ENCODE data around the gene TLR9.
A peak's percentile ranks its signal among the peaks of the same experiment; 100 is the strongest.

The TLR9 gene

DNA sequence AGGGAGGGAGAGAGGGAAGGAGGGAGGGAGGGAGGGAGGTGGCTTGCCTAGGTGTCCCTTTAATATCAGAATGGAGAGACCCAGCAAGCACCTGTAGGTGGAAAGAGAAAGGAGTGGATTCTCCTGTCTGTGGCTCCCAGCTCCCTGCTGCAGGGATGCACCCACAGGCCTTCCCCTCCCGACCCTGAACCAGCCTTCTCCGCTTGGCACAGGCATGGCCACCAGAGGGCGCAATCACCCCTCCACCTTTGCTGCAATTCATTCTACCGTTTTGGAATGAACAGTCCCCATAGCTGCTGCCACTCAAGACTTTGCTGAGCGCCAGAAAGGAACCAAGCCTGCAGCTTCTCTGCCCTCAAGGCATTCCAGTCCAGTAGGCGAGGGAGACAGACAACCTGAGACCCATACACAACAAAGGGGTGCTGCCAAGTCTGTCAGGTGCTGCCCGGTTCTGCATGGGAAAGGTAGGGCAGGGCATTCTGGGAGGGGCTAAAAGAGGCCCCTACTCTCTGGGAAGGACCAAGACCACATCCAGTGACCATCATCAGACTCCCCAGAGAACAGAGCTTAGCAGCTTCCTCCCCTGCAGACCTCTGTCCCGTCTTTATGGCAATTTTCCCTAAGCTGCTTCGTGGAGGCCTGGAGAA is 4.9 kb downstream of the TLR9 start:
- H3K4me3 ChIP-seq (ENCODE audit: low read depth in 1 of 2, low read length in 2 of 2), result no peak overlapping the region
- H3K4me1 ChIP-seq (ENCODE audit: control insufficient read depth in 1 of 2, insufficient read depth in 2 of 2, low read length in 2 of 2), result peaks cover 9 to 26% of the 10 kb centered on the region in 2 donors
- H3K27me3 ChIP-seq (ENCODE audit: low read depth, low read length), result no peaks in the 10 kb centered on the region
- H3K36me3 ChIP-seq (ENCODE audit: control insufficient read depth in 1 of 2, insufficient read depth in 2 of 2, low read length in 2 of 2), result peaks cover 2 to 3% of the 10 kb centered on the region in 2 donors
- H3K27ac ChIP-seq (ENCODE audit: low read length), result no peak overlapping the region
- H3K9me3 ChIP-seq (ENCODE audit: control insufficient read depth in 1 of 2, low read length in 2 of 2), result no peaks in the 10 kb centered on the region

DNA sequence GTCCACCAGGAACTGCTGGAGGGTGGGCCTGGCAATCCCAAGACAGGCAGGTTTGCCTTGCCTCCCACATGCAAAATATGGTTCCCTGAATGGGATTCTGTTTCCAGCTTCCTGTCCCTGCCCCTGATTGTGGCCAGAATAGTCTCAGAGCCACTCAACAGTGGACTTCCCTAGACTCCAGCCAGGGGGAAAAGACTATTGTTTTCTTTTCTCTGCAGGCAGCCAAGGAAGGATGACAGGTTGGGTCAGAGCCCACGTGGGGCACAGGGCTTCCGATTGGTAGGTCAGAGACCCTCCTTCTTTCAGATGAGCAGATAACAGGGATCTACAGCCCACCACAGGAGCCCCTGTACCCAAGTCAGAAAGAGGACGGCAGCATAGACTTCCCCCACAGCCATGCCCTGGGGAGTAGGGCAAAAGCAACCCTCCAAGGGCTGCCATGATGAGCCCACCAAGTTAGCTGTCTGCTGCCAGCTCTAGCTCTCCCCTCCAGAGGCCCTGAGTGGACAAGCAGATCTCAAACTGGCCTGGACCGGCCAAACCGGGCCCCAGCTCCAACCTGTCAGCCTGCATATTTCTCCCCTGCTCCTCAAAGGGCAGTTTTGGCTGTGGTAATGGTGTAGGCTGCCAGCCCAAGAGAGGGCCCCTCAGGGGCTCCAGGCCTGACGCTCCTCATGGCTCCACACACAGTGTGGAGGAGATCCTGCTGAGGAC is 6.4 kb downstream of the TLR9 start:
- H3K36me3 ChIP-seq (ENCODE audit: control insufficient read depth in 1 of 2, insufficient read depth in 2 of 2, low read length in 2 of 2), result peaks cover 17% of the 10 kb centered on the region in 2 donors
- peaks cover 9 to 26% of the 10 kb centered on the region in 2 donors for H3K4me1 ChIP-seq (ENCODE audit: control insufficient read depth in 1 of 2, insufficient read depth in 2 of 2, low read length in 2 of 2)
- no peaks in the 10 kb centered on the region for H3K9me3 ChIP-seq (ENCODE audit: control insufficient read depth in 1 of 2, low read length in 2 of 2)
- H3K4me3 ChIP-seq (ENCODE audit: low read depth in 1 of 2, low read length in 2 of 2), result no peak overlapping the region
- H3K27me3 ChIP-seq (ENCODE audit: low read depth, low read length), result no peaks in the 10 kb centered on the region
- no peak overlapping the region for H3K27ac ChIP-seq (ENCODE audit: low read length)

DNA sequence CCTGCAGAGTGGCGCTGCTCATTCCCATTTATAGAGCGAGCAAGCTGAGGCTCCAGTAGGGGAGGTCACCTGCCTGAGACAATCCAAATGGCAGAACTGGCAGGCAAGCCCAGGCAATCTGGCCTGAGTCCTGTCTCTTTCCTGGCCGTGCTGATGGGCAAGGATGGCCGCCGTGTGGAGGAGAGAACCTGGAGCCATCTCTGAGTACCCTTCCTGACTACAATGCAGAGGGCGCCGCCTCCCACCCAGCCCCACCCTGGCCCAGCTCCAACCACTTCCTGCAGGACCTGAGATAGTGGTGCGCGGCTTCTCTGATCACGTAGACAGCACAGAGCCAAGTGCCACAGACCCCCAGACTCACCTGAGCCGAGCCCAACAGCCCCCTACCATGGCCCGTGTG is 7.0 kb downstream of the TLR9 start:
- H3K27ac ChIP-seq (ENCODE audit: low read length), result peak overlapping the region; percentile 87
- H3K36me3 ChIP-seq (ENCODE audit: control insufficient read depth in 1 of 2, insufficient read depth in 2 of 2, low read length in 2 of 2), result peaks cover 23% of the 10 kb centered on the region in 2 donors
- H3K27me3 ChIP-seq (ENCODE audit: low read depth, low read length), result no peaks in the 10 kb centered on the region
- H3K4me1 ChIP-seq (ENCODE audit: control insufficient read depth in 1 of 2, insufficient read depth in 2 of 2, low read length in 2 of 2), result peaks cover 9 to 26% of the 10 kb centered on the region in 2 donors
- no peaks in the 10 kb centered on the region for H3K9me3 ChIP-seq (ENCODE audit: control insufficient read depth in 1 of 2, low read length in 2 of 2)
- H3K4me3 ChIP-seq (ENCODE audit: low read depth in 1 of 2, low read length in 2 of 2), result no peak overlapping the region

DNA sequence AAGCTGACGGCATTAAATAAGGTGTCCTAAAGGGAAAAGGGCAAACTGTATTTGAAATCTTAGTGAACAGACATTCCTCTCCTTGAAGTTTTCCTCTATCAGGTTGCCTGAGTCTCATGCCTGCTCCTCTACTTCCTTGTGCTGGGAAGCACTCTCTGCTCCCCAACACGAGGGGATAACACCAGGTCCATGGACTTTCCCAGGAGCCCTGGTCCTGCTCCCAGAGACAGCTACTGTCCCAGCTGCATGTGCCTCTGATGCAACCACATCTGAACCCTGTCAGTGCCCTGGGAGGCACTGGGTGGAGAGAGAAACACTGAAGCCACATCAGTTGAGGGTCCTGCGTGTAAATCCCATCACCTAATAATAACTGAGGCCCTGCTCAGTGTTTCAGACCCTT is 7.4 kb downstream of the TLR9 start:
- H3K27me3 ChIP-seq (ENCODE audit: low read depth, low read length), result no peaks in the 10 kb centered on the region
- no peaks in the 10 kb centered on the region for H3K9me3 ChIP-seq (ENCODE audit: control insufficient read depth in 1 of 2, low read length in 2 of 2)
- H3K27ac ChIP-seq (ENCODE audit: low read length), result peak overlapping the region; percentile 87
- no peak overlapping the region for H3K4me3 ChIP-seq (ENCODE audit: low read depth in 1 of 2, low read length in 2 of 2)
- H3K36me3 ChIP-seq (ENCODE audit: control insufficient read depth in 1 of 2, insufficient read depth in 2 of 2, low read length in 2 of 2), result peaks cover 24 to 26% of the 10 kb centered on the region in 2 donors
- H3K4me1 ChIP-seq (ENCODE audit: control insufficient read depth in 1 of 2, insufficient read depth in 2 of 2, low read length in 2 of 2), result peaks cover 9 to 26% of the 10 kb centered on the region in 2 donors

DNA sequence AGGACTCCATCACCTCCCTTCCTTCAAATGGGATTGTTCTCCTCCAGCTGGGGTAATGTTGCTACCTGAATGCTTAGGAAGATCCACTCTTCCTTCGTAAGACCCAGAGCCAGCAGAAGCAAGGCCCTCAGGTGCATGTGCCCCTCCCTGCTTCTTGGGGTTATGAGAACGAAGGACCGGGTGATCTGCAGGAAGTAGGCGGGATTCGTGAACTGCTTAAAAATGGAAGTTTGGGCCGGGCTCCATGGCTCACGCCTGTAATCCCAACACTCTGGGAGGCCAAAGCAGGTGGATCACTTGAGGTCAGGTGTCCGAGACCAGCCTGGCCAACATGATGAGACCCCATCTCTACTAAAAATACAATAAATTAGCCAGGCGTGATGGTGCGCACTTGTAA is 8.0 kb downstream of the TLR9 start:
- H3K9me3 ChIP-seq (ENCODE audit: control insufficient read depth in 1 of 2, low read length in 2 of 2), result no peaks in the 10 kb centered on the region
- H3K36me3 ChIP-seq (ENCODE audit: control insufficient read depth in 1 of 2, insufficient read depth in 2 of 2, low read length in 2 of 2), result peaks cover 24 to 32% of the 10 kb centered on the region in 2 donors
- peak overlapping the region; percentile 87 for H3K27ac ChIP-seq (ENCODE audit: low read length)
- H3K27me3 ChIP-seq (ENCODE audit: low read depth, low read length), result no peaks in the 10 kb centered on the region
- H3K4me3 ChIP-seq (ENCODE audit: low read depth in 1 of 2, low read length in 2 of 2), result no peak overlapping the region
- H3K4me1 ChIP-seq (ENCODE audit: control insufficient read depth in 1 of 2, insufficient read depth in 2 of 2, low read length in 2 of 2), result peaks cover 9 to 26% of the 10 kb centered on the region in 2 donors

DNA sequence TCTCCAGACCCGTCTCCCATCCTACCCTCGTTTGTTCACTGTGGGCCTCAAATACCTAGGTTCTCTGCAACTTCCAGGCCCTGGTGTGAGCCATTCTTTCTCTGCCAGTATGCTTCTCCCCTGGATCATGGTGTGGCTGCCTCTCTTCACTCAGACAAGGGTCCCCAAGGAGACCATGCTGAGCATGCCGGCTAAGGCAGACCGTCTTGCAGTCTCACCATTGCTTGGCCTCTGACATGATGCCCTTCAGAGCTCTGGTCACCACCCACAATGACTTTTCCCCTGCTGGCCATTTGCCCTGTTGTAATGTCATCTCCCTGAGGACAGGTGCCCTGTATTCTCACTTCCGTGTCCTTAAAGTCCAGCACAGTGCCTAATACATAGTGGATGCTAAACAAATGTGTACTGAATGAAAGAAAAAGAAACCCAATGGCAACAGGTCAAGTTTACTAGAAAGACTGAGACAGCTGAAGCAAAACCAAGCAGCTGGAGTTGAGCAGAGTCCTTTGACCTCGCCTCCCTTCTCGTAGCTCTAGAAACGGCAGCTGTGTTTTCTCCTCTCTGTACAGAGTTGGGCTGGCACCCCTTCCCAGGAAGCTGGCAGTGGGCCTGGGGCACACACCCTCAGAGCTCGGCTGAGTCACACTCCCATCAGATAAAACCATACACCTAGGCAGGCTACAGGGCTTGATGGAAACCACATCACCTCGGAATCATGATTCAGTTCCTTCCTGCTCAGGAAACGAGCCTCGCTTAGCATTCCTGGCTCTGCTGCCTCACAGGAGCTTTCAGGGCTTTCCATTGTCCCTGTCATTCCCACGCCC is 8.6 kb downstream of the TLR9 start:
- H3K4me1 ChIP-seq (ENCODE audit: control insufficient read depth in 1 of 2, insufficient read depth in 2 of 2, low read length in 2 of 2), result peaks cover 9 to 26% of the 10 kb centered on the region in 2 donors
- peak overlapping the region; percentile 87 for H3K27ac ChIP-seq (ENCODE audit: low read length)
- H3K9me3 ChIP-seq (ENCODE audit: control insufficient read depth in 1 of 2, low read length in 2 of 2), result no peaks in the 10 kb centered on the region
- no peaks in the 10 kb centered on the region for H3K27me3 ChIP-seq (ENCODE audit: low read depth, low read length)
- H3K36me3 ChIP-seq (ENCODE audit: control insufficient read depth in 1 of 2, insufficient read depth in 2 of 2, low read length in 2 of 2), result peaks cover 29 to 38% of the 10 kb centered on the region in 2 donors
- H3K4me3 ChIP-seq (ENCODE audit: low read depth in 1 of 2, low read length in 2 of 2), result no peak overlapping the region

DNA sequence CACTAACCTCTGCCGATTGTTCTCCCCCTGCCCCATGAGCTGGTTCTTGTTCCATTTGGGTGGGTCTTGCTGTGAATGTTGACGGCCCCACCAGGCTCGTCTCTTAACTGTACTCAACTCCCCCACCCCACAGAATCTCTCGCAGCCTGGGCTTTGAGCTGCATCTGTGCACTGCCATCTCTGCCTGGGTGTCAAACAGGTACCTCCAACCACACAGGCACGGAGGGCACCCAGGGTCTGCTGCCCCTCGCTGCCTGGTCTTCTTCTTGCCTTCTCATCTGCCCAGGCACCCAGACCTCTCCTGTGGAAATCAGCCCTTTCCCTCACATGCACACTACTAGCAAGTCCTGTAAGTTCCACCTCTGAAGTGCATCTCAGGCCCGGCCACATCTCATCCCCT is 10.1 kb downstream of the TLR9 start:
- peaks cover 40 to 53% of the 10 kb centered on the region in 2 donors for H3K36me3 ChIP-seq (ENCODE audit: control insufficient read depth in 1 of 2, insufficient read depth in 2 of 2, low read length in 2 of 2)

DNA sequence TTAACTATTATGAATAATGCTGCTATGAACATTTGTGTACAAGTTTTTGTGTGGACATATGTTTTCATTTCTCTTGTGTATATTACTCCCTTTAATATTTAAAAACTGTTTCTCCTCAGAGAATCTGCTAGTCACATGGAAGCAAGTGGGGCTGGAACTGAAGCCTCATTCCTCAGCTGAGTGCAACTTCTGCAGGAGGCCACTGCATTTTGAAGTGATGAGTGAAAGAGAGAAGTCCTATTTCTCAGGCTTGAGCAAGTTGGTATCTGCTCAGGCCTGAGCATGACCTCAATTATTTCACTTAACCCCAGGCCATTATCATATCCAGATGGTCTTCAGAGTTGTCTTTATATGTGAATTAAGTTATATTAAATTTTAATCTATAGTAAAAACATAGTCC is 11.5 kb downstream of the TLR9 start:
- Histone ChIP-seq H3K9me3 (ENCODE audit: control insufficient read depth in 1 of 2, low read length in 2 of 2) (no peaks in the 10 kb centered on the region), H3K27me3 (ENCODE audit: low read depth, low read length) (no peaks in the 10 kb centered on the region), H3K36me3 (ENCODE audit: control insufficient read depth in 1 of 2, insufficient read depth in 2 of 2, low read length in 2 of 2) (peaks cover 53 to 67% of the 10 kb centered on the region in 2 donors), H3K4me1 (ENCODE audit: control insufficient read depth in 1 of 2, insufficient read depth in 2 of 2, low read length in 2 of 2) (peaks cover 9 to 20% of the 10 kb centered on the region in 2 donors), H3K4me3 (ENCODE audit: low read depth in 1 of 2, low read length in 2 of 2) (no peak overlapping the region), H3K27ac (ENCODE audit: low read length) (no peak overlapping the region)

More for the DNA sequence above, 10.1 kb downstream of the TLR9 start:
- Histone ChIP-seq H3K27ac (ENCODE audit: low read length) (no peak overlapping the region), H3K4me3 (ENCODE audit: low read depth in 1 of 2, low read length in 2 of 2) (no peak overlapping the region), H3K27me3 (ENCODE audit: low read depth, low read length) (no peaks in the 10 kb centered on the region), H3K9me3 (ENCODE audit: control insufficient read depth in 1 of 2, low read length in 2 of 2) (no peaks in the 10 kb centered on the region), H3K4me1 (ENCODE audit: control insufficient read depth in 1 of 2, insufficient read depth in 2 of 2, low read length in 2 of 2) (peaks cover 9 to 20% of the 10 kb centered on the region in 2 donors)

DNA sequence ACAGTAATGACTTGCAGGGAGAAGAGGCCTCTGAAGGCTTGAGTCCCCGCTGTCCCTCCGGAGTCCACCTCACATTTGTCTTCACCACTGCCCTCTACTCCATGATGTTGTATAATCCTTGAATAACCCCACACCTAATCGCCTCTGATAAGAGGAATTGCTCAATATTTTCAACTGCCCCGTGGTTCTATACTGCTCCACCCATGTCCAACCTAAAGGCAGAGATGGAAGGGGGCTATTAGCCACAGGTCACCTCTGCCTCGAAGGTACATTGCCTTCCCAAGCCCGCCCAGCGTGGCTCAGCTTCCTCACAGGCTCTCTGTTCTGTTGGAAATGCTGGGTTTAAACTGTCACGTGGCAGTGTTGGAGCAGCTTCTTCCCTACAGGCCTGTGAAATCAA is 12.4 kb downstream of the TLR9 start:
- Histone ChIP-seq H3K9me3 (ENCODE audit: control insufficient read depth in 1 of 2, low read length in 2 of 2) (no peaks in the 10 kb centered on the region), H3K36me3 (ENCODE audit: control insufficient read depth in 1 of 2, insufficient read depth in 2 of 2, low read length in 2 of 2) (peaks cover 62 to 76% of the 10 kb centered on the region in 2 donors), H3K4me1 (ENCODE audit: control insufficient read depth in 1 of 2, insufficient read depth in 2 of 2, low read length in 2 of 2) (peaks cover 9 to 17% of the 10 kb centered on the region in 2 donors), H3K4me3 (ENCODE audit: low read depth in 1 of 2, low read length in 2 of 2) (no peak overlapping the region), H3K27me3 (ENCODE audit: low read depth, low read length) (no peaks in the 10 kb centered on the region), H3K27ac (ENCODE audit: low read length) (no peak overlapping the region)

DNA sequence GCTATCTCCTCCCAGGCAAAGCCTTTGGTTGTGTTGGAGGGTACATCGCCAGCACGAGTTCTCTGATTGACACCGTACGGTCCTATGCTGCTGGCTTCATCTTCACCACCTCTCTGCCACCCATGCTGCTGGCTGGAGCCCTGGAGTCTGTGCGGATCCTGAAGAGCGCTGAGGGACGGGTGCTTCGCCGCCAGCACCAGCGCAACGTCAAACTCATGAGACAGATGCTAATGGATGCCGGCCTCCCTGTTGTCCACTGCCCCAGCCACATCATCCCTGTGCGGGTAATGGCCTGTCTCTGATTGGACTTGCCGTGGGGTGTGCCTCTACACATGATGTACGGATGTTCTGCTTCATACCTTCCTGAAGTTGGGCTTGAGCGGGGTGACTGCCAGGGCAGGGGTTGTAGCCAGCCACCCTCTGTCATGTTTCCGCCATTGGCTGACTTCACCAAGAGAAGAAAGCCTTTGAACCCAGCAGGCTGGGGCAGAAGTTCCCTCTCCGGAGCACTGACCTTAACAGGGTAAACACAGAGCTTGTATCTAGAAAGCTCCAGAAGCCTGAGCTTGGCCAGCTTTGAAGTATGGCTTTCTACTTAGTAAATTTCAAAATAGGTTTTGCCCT is 14.1 kb downstream of the TLR9 start:
- H3K27me3 ChIP-seq (ENCODE audit: low read depth, low read length), result no peaks in the 10 kb centered on the region
- H3K27ac ChIP-seq (ENCODE audit: low read length), result no peak overlapping the region
- no peak overlapping the region for H3K4me3 ChIP-seq (ENCODE audit: low read depth in 1 of 2, low read length in 2 of 2)
- H3K9me3 ChIP-seq (ENCODE audit: control insufficient read depth in 1 of 2, low read length in 2 of 2), result no peaks in the 10 kb centered on the region
- peaks cover 71 to 88% of the 10 kb centered on the region in 2 donors for H3K36me3 ChIP-seq (ENCODE audit: control insufficient read depth in 1 of 2, insufficient read depth in 2 of 2, low read length in 2 of 2)
- peaks cover under 1 to 2% of the 10 kb centered on the region in 2 donors for H3K4me1 ChIP-seq (ENCODE audit: control insufficient read depth in 1 of 2, insufficient read depth in 2 of 2, low read length in 2 of 2)

DNA sequence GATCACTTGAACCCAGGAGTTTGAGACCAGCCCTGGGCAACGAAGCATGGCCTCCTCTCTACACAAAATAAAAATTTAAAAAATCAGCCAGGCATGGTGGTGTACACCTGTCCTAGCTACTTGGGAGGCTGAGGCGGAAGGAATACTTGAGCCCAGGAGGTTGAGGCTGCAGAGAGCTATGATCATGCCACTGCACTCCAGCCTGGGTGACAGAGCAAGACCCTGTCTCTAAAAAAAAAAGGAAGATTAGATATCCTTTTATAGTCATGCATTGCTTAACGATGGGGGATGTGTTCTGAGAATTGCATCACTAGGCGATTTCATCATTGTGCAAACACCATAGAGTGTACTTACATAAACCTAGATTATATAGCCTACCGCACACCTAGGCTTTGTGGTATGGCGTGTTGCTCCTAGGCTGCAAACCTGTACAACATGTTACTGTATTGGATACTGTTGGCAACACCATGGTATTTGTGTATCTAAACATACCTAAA is 14.8 kb downstream of the TLR9 start:
- Histone ChIP-seq H3K27ac (ENCODE audit: low read length) (no peak overlapping the region), H3K36me3 (ENCODE audit: control insufficient read depth in 1 of 2, insufficient read depth in 2 of 2, low read length in 2 of 2) (peaks cover 77 to 93% of the 10 kb centered on the region in 2 donors), H3K27me3 (ENCODE audit: low read depth, low read length) (no peaks in the 10 kb centered on the region), H3K4me3 (ENCODE audit: low read depth in 1 of 2, low read length in 2 of 2) (no peak overlapping the region), H3K9me3 (ENCODE audit: control insufficient read depth in 1 of 2, low read length in 2 of 2) (no peaks in the 10 kb centered on the region), H3K4me1 (ENCODE audit: control insufficient read depth in 1 of 2, insufficient read depth in 2 of 2, low read length in 2 of 2) (no peaks in the 10 kb centered on the region)
